K562 (cell line): Measurements from ENCODE around the gene ZNHIT2. TPM values are rescaled to one million over a fixed set of nuclear protein-coding genes. Genes with fewer than 3 reads are reported as not detected.
A peak's percentile ranks its signal among the peaks of the same experiment; 100 is the strongest.

Experiments
- AFF4 ChIP-seq: sonication (generic); formaldehyde crosslinking; IDR thresholded peaks from 2 replicates; pipeline ENCODE4 v1.8.0; 2023; ENCODE audit warnings: mild to moderate bottlenecking, missing genetic modification reagents
- CTCF ChIP-seq, 3 experiments: IDR thresholded peaks in 2 of 3; conservative IDR thresholded peaks in 1 of 3; 2 replicates each; pipeline ENCODE4 v1.5.1; 2011 to 2012; ENCODE audit warnings: low read length in 3 of 3, mild to moderate bottlenecking in 3 of 3, control low read depth in 2 of 3, improper control_type of control experiment in 1 of 3, inconsistent platforms in 1 of 3, low read depth in 1 of 3, mixed read lengths in 1 of 3, moderate library complexity in 1 of 3; ENCODE audit not compliant: insufficient read depth in 2 of 3
- GABPB2 ChIP-seq: fragments of 250-450 bp; sonication (Bioruptor Pico); conservative IDR thresholded peaks from 2 replicates; pipeline ENCODE4 v1.5.1; 2021; ENCODE audit warnings: mild to moderate bottlenecking
- MLLT1 ChIP-seq, 2 experiments: fragments of 450-650 bp; IDR thresholded peaks; 2 replicates each; pipeline ENCODE4 v1.6.1; 2016
- MNT ChIP-seq, 2 experiments: fragments of 450-650 bp; conservative IDR thresholded peaks; 2 replicates each; pipeline ENCODE4 v1.6.1; 2017; ENCODE audit warnings: mild to moderate bottlenecking in 2 of 2, moderate library complexity in 2 of 2
- NCOR1 ChIP-seq: fragments of 450-650 bp; IDR thresholded peaks from 2 replicates; pipeline ENCODE4 v1.6.1; 2016; ENCODE audit warnings: mild to moderate bottlenecking, moderate library complexity
- SMARCA5 ChIP-seq: fragments of 450-650 bp; IDR thresholded peaks from 2 replicates; pipeline ENCODE4 v1.6.1; 2016
- U2AF1 ChIP-seq: fragments of 200-400 bp; formaldehyde crosslinking; optimal IDR thresholded peaks from 2 replicates; pipeline ENCODE3; 2017; ENCODE audit warnings: mild to moderate bottlenecking, low read depth, low read length, moderate library complexity
- ZBTB11 ChIP-seq, 3 experiments: fragments of 200-800 bp in 1 of 3; fragments of 250-450 bp in 1 of 3; fragments of 450-650 bp in 1 of 3; sonication (Bioruptor Pico) in 1 of 3; sonication (Bioruptor generic) in 1 of 3; formaldehyde crosslinking in 1 of 3; IDR thresholded peaks; 2 replicates each; pipeline versions ENCODE4 v1.6.1 to v1.8.0; 2016 to 2022; ENCODE audit warnings: mild to moderate bottlenecking in 2 of 3, missing genetic modification characterization in 2 of 3, missing compliant biosample characterization in 1 of 3, moderate library complexity in 1 of 3
- ZNF282 ChIP-seq: sonication (generic); formaldehyde crosslinking; IDR thresholded peaks from 2 replicates; pipeline ENCODE4 v1.8.1; 2023; ENCODE audit warnings: missing genetic modification reagents
- polyA plus RNA-seq, 8 experiments: library from polyadenylated mRNA; depleted of rRNA in 4 of 8; stranded (reverse) in 5 of 8; unstranded in 3 of 8; fragments of >200 nt; fragmentation: Nextera tagmentation in 2 of 8; fragmentation: Illumina TruSeq in 1 of 8; extraction: Ambion mirVana in 2 of 8; extraction: Trizol in 1 of 8; gene quantifications; 2 replicates each; pipeline versions ENCODE4 v1.2.1 to v1.2.3, GENCODE V29; 2011 to 2014; ENCODE audit warnings: inconsistent platforms in 1 of 8, missing spikeins in 1 of 8
- total RNA-seq, 7 experiments: library from RNA; depleted of rRNA in 6 of 7; stranded (reverse); fragments of >200 nt in 6 of 7; fragmentation: Illumina TruSeq in 2 of 7; extraction: Trizol in 2 of 7; gene quantifications; 2 replicates each; pipeline versions ENCODE4 v1.2.1 to v1.2.3, GENCODE V29; 2011 to 2021; ENCODE audit warnings: low replicate concordance in 1 of 7

ZNHIT2 gene
- total and polyA plus RNA-seq, 9 of the 15 experiments (the other 6 are each of a cell fraction or from before 2014, with no cell fraction given) = 0.08 to 39.0 (median 2.5) TPM

- 0 out of 6 replicates have a peak, but pooled peaks of 1 of the 3 experiments have one; percentile 43 for TF ChIP-seq ZBTB11 (CRISPR knock-in tag; IDR thresholded peaks at IDR 0.05)
- TF ChIP-seq CTCF (IDR thresholded peaks at IDR 0.05 in 2 of 3, conservative IDR thresholded peaks at IDR 0.05 in 1 of 3; ENCODE audit: insufficient read depth in 2 of 3, low read depth in 1 of 3, low read length in 3 of 3) = peak; percentile 78 to 93 (median 91)
- TF ChIP-seq GABPB2 = no peak
- peak; percentile 80 for TF ChIP-seq AFF4 (CRISPR knock-in tag)
- no peak for TF ChIP-seq SMARCA5
- 0 out of 2 replicates have a peak, but pooled peaks have one; percentile 48 for TF ChIP-seq ZNF282 (CRISPR knock-in tag)
- no peak for TF ChIP-seq MLLT1 (IDR thresholded peaks at IDR 0.05)
- TF ChIP-seq U2AF1 = peak; percentile 82
- TF ChIP-seq MNT (conservative IDR thresholded peaks at IDR 0.05) = peak in 1 of 2 experiments; percentile 61; a peak in 3 of 4 replicates
- peak; percentile 45 for TF ChIP-seq NCOR1
Observed at GRCh38 chr11:65112546-65113360, 4.7 kb downstream of the ZNHIT2 start (continued).
